Astrocyte (in vitro differentiated cells and primary cell): ENCODE results near the gene E2F1. TPM values are rescaled to one million over a fixed set of nuclear protein-coding genes. Genes with fewer than 3 reads are reported as not detected.
"Not testable (repeated sequence)": the region's sequence is repeated elsewhere in the genome, so short reads cannot be mapped to it uniquely, and the experiment has no call there.

Experiments
- DNase-seq: peaks from one replicate; pipeline ENCODE4 v3.0.0-alpha.2; 2010; ENCODE audit warnings: low read depth
- FAIRE-seq: peaks from 2 replicates; lab custom pipeline; 2011; peaks lifted over from hg19 to GRCh38; lab: Jason Lieb, UNC
- H2AFZ ChIP-seq: 2 replicates; pipeline ENCODE4 v1.6.0; 2012; ENCODE audit warnings: low read depth, low read length, inconsistent platforms
- H3K27ac ChIP-seq: 2 replicates; pipeline ENCODE4 v1.5.1; 2011; ENCODE audit warnings: low read depth, low read length, inconsistent platforms
- H3K27me3 ChIP-seq: 2 replicates; pipeline ENCODE4 v1.6.0; 2011; ENCODE audit warnings: low read length, inconsistent platforms; ENCODE audit not compliant: insufficient read depth
- H3K36me3 ChIP-seq: 2 replicates; pipeline ENCODE4 v1.5.1; 2011; ENCODE audit warnings: low read length, inconsistent platforms; ENCODE audit not compliant: insufficient read depth
- H3K4me1 ChIP-seq: 2 replicates; pipeline ENCODE4 v1.5.1; 2011; ENCODE audit warnings: low read length, inconsistent platforms; ENCODE audit not compliant: insufficient read depth
- H3K4me2 ChIP-seq: 2 replicates; pipeline ENCODE4 v1.6.0; 2012; ENCODE audit warnings: low read length, inconsistent platforms
- H3K4me3 ChIP-seq: 2 replicates; pipeline ENCODE4 v1.5.1; 2011; ENCODE audit warnings: low read depth, mild to moderate bottlenecking, low read length, inconsistent platforms; ENCODE audit not compliant: insufficient read depth
- H3K79me2 ChIP-seq: 2 replicates; pipeline ENCODE4 v1.6.0; 2012; ENCODE audit warnings: mild to moderate bottlenecking, low read length, inconsistent platforms; ENCODE audit not compliant: insufficient read depth
- H3K9ac ChIP-seq: 2 replicates; pipeline ENCODE4 v1.6.0; 2012; ENCODE audit warnings: mild to moderate bottlenecking, low read length, inconsistent platforms
- H3K9me3 ChIP-seq: 2 replicates; pipeline ENCODE4 v1.5.1; 2012; ENCODE audit warnings: low read depth, mild to moderate bottlenecking, low read length, inconsistent platforms; ENCODE audit not compliant: insufficient read depth
- H4K20me1 ChIP-seq: 2 replicates; pipeline ENCODE4 v1.6.0; 2012; ENCODE audit warnings: low read length, inconsistent platforms; ENCODE audit not compliant: insufficient read depth
- H3K27ac Mint-ChIP-seq: one replicate; pipeline ENCODE4 v1.8.0; 2021; ENCODE audit warnings: mild to moderate bottlenecking, mixed read lengths; ENCODE audit not compliant: unreplicated experiment
- H3K27me3 Mint-ChIP-seq: one replicate; pipeline ENCODE4 v1.8.0; 2021; ENCODE audit warnings: low read depth, mixed read lengths; ENCODE audit not compliant: unreplicated experiment
- H3K36me3 Mint-ChIP-seq: one replicate; pipeline ENCODE4 v1.8.0; 2021; ENCODE audit warnings: low read depth, mixed read lengths; ENCODE audit not compliant: unreplicated experiment
- H3K4me1 Mint-ChIP-seq: one replicate; pipeline ENCODE4 v1.8.0; 2021; ENCODE audit warnings: low read depth, mixed read lengths; ENCODE audit not compliant: unreplicated experiment
- H3K4me3 Mint-ChIP-seq: one replicate; pipeline ENCODE4 v1.8.0; 2021; ENCODE audit warnings: mild to moderate bottlenecking, moderate library complexity, mixed read lengths; ENCODE audit not compliant: unreplicated experiment
- H3K9me3 Mint-ChIP-seq: one replicate; pipeline ENCODE4 v1.8.0; 2021; ENCODE audit warnings: mild to moderate bottlenecking, mixed read lengths; ENCODE audit not compliant: unreplicated experiment
- EZH2 ChIP-seq: IDR thresholded peaks from 2 replicates; pipeline ENCODE4 v1.6.1; 2012; ENCODE audit warnings: mild to moderate bottlenecking, low read length, inconsistent platforms; ENCODE audit not compliant: insufficient read depth
- total RNA-seq: library from RNA; stranded (reverse); gene quantifications from 2 replicates; pipeline ENCODE4 v1.2.1, GENCODE V29; 2021
- TF ChIP-seq, protein P1 (sequence below): IDR thresholded peaks from 2 replicates; pipeline ENCODE4 v1.5.1; 2011; ENCODE audit warnings: low read depth, mild to moderate bottlenecking, inconsistent platforms, low read length, moderate library complexity; ENCODE audit not compliant: insufficient read depth

The E2F1 gene
- total RNA-seq, 1 donor from 2014 or later: 2.3 TPM

DNA sequence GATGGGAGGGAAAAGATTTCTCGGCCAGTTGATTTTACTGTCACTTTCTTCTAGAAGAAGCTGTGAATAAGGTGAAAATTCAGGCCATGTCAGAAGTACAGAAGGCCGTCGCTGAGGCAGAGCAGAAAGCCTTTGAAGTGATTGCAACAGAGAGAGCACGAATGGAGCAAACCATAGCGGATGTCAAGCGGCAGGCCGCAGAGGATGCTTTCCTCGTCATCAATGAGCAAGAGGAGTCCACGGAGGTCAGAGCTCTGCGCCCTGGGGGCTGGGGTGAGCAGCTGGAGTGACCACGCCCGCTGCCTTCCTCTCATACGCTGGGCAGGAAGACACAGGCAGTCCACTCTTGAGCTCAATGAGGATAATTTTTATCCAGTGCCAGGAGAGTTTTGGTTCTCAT is 45.9 kb downstream of the E2F1 start:
- no peak overlapping the region for H3K4me2 ChIP-seq
- TF ChIP-seq, protein P1, sequence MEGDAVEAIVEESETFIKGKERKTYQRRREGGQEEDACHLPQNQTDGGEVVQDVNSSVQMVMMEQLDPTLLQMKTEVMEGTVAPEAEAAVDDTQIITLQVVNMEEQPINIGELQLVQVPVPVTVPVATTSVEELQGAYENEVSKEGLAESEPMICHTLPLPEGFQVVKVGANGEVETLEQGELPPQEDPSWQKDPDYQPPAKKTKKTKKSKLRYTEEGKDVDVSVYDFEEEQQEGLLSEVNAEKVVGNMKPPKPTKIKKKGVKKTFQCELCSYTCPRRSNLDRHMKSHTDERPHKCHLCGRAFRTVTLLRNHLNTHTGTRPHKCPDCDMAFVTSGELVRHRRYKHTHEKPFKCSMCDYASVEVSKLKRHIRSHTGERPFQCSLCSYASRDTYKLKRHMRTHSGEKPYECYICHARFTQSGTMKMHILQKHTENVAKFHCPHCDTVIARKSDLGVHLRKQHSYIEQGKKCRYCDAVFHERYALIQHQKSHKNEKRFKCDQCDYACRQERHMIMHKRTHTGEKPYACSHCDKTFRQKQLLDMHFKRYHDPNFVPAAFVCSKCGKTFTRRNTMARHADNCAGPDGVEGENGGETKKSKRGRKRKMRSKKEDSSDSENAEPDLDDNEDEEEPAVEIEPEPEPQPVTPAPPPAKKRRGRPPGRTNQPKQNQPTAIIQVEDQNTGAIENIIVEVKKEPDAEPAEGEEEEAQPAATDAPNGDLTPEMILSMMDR: no peak
- no peak for TF ChIP-seq EZH2
- no peaks in the 10 kb centered on the region for H3K79me2 ChIP-seq
- H3K36me3 ChIP-seq: peaks cover 11% of the 10 kb centered on the region
- Mint-ChIP-seq H3K9me3 (no peaks in the 10 kb centered on the region), H3K4me3 (no peak overlapping the region), H3K27ac (no peak overlapping the region), H3K4me1 (no peaks in the 10 kb centered on the region), H3K36me3 (peaks cover 21% of the 10 kb centered on the region), H3K27me3 (no peaks in the 10 kb centered on the region)
- H4K20me1 ChIP-seq: peaks cover 34% of the 10 kb centered on the region
- no peak overlapping the region for H3K9ac ChIP-seq
- H3K4me1 ChIP-seq: no peaks in the 10 kb centered on the region
- H2AFZ ChIP-seq: no peak overlapping the region
- no peaks in the 10 kb centered on the region for H3K9me3 ChIP-seq
- FAIRE-seq: no peak
- H3K27me3 ChIP-seq: no peaks in the 10 kb centered on the region
- no peak overlapping the region for H3K27ac ChIP-seq
- H3K4me3 ChIP-seq: no peak overlapping the region
- DNase-seq: no peak

DNA sequence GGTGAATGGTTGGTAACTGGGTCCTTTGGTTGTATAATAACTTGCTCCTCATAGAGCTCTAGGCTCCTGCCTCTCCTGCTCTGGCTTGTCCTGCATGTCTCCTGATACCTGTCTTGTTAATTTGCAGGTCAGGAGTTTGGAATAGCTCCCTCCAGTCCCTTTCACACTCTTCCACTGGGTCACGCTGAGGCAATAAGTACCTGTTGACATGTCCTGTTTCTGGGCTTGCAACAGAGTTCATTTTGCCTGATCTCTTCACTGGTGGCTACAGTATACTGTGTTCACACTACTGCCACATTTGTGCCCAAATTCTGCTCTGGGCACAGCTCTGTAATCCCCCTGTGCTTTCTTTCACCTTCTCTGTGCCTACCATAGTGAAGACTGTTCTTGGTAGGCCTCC is 49.4 kb downstream of the E2F1 start:
- H3K27ac ChIP-seq: no peak overlapping the region
- no peak overlapping the region for H2AFZ ChIP-seq
- TF ChIP-seq, protein P1: no peak
- no peak for TF ChIP-seq EZH2
- H3K9ac ChIP-seq: no peak overlapping the region
- H3K4me1 ChIP-seq: no peaks in the 10 kb centered on the region
- H3K36me3 ChIP-seq: peaks cover 8% of the 10 kb centered on the region
- peaks cover 13% of the 10 kb centered on the region for H3K36me3 Mint-ChIP-seq
- no peaks in the 10 kb centered on the region for H3K27me3 Mint-ChIP-seq
- FAIRE-seq (no peak), DNase-seq (no peak)
- no peaks in the 10 kb centered on the region for H3K9me3 Mint-ChIP-seq
- no peak overlapping the region for H3K27ac Mint-ChIP-seq
- no peaks in the 10 kb centered on the region for H3K27me3 ChIP-seq
- no peaks in the 10 kb centered on the region for H3K9me3 ChIP-seq
- no peak overlapping the region for H3K4me3 ChIP-seq
- H3K79me2 ChIP-seq: no peaks in the 10 kb centered on the region
- peak overlapping the region; percentile 35 for H3K4me3 Mint-ChIP-seq
- H4K20me1 ChIP-seq: peaks cover 3% of the 10 kb centered on the region
- no peak overlapping the region for H3K4me2 ChIP-seq
- no peaks in the 10 kb centered on the region for H3K4me1 Mint-ChIP-seq

DNA sequence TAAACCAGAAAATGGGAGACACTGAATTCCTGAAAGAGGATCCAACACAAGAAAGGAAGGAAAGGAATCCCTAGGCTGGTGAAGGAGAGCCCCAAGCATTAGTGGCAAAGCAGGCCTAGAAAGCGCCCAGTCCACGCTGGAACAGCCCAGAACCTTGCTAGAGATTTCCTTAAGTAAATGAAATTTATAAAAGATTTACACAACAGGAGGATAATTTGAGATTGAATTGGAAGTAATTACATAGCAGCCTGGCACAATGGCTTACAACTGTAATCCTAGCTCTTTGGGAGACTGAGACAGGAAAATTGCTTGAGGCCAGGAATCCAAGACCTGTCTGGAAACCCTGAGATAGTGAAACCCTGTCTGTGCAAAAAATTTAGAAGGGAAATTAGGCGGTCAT is 50.8 kb downstream of the E2F1 start:
- no peaks in the 10 kb centered on the region for H3K9me3 ChIP-seq
- Mint-ChIP-seq H3K4me1 (peaks cover 3% of the 10 kb centered on the region), H3K9me3 (no peaks in the 10 kb centered on the region), H3K4me3 (no peak overlapping the region), H3K36me3 (peaks cover 21% of the 10 kb centered on the region), H3K27me3 (no peaks in the 10 kb centered on the region), H3K27ac (no peak overlapping the region)
- no peak overlapping the region for H3K9ac ChIP-seq
- no peak overlapping the region for H3K4me3 ChIP-seq
- DNase-seq (no peak), FAIRE-seq (no peak)
- no peaks in the 10 kb centered on the region for H3K79me2 ChIP-seq
- H2AFZ ChIP-seq: no peak overlapping the region
- H4K20me1 ChIP-seq: no peaks in the 10 kb centered on the region
- H3K4me2 ChIP-seq: no peak overlapping the region
- H3K36me3 ChIP-seq: peaks cover 9% of the 10 kb centered on the region
- no peak overlapping the region for H3K27ac ChIP-seq
- H3K27me3 ChIP-seq: no peaks in the 10 kb centered on the region
- TF ChIP-seq EZH2: no peak
- TF ChIP-seq, protein P1: no peak
- no peaks in the 10 kb centered on the region for H3K4me1 ChIP-seq

DNA sequence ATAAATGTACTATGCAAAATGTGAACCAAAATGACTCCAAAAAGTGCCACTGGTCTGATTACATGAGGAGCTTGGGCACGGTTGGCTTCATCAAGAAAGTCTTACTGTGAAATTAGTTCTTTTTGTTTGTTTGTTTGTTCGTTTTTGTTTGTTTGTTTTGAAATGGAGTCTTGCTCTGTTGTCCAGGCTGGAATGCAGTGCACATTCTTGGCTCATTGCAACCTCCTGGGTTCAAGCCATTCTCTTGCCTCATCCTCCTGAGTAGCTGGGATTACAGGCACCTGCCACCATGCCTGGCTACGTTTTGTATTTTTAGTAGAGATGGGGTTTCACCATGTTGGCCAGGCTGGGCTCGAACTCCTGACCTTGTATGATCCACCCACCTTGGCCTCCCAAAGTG is 54.3 kb downstream of the E2F1 start:
- H3K9me3 Mint-ChIP-seq, H3K4me1 Mint-ChIP-seq, H4K20me1 ChIP-seq, H3K27ac Mint-ChIP-seq, FAIRE-seq, H3K27ac ChIP-seq, H3K79me2 ChIP-seq, H2AFZ ChIP-seq, H3K4me2 ChIP-seq, H3K36me3 ChIP-seq, H3K27me3 ChIP-seq, H3K9me3 ChIP-seq, H3K4me3 Mint-ChIP-seq, H3K4me1 ChIP-seq, H3K9ac ChIP-seq, H3K4me3 ChIP-seq, H3K27me3 Mint-ChIP-seq, DNase-seq: not testable (repeated sequence)
- peaks cover 22% of the 10 kb centered on the region for H3K36me3 Mint-ChIP-seq
